Kidney (tissue), 14 donors: ENCODE measurements around the gene VILL. TPM values are rescaled to one million over a fixed set of nuclear protein-coding genes. Genes with fewer than 3 reads are reported as not detected.

ENCODE experiments used
- DNase-seq, 5 donors: peaks; one replicate each; pipeline ENCODE4 v3.0.0-alpha.2; 2013 to 2020
- FAIRE-seq: peaks from 2 replicates; lab custom pipeline; 2012; peaks lifted over from hg19 to GRCh38; lab: Jason Lieb, UNC
- H3K27ac ChIP-seq, 2 donors: one replicate each; pipeline ENCODE4 v1.7.0; 2013; ENCODE audit warnings: low read depth in 2 of 2, low read length in 2 of 2, inconsistent platforms in 1 of 2
- H3K27me3 ChIP-seq: one replicate; pipeline ENCODE4 v1.7.1; 2013; ENCODE audit warnings: low read length, inconsistent platforms; ENCODE audit not compliant: control insufficient read depth, insufficient read depth
- H3K36me3 ChIP-seq, 3 donors: one replicate each; pipeline versions ENCODE4 v1.7.0 to v1.7.1; 2013; ENCODE audit warnings: low read length in 3 of 3, control low read depth in 1 of 3, inconsistent platforms in 1 of 3; ENCODE audit not compliant: insufficient read depth in 3 of 3, control insufficient read depth in 2 of 3
- H3K4me1 ChIP-seq, 3 donors: one replicate each; pipeline versions ENCODE4 v1.7.0 to v1.7.1; 2013; ENCODE audit warnings: low read length in 3 of 3, inconsistent platforms in 1 of 3, low read depth in 1 of 3; ENCODE audit not compliant: control insufficient read depth in 2 of 3, insufficient read depth in 2 of 3
- H3K4me3 ChIP-seq, 3 donors: one replicate each; pipeline versions ENCODE4 v1.7.0 to v1.8.1; 2013; ENCODE audit warnings: low read length in 3 of 3, control low read depth in 1 of 3, inconsistent platforms in 1 of 3
- H3K9ac ChIP-seq, 3 donors: one replicate each; pipeline versions ENCODE4 v1.7.0 to v1.7.1; 2013; ENCODE audit warnings: low read length in 3 of 3, control low read depth in 1 of 3, inconsistent platforms in 1 of 3
- H3K9me3 ChIP-seq, 3 donors: one replicate each; pipeline versions ENCODE4 v1.7.0 to v1.7.1; 2013; ENCODE audit warnings: low read length in 3 of 3, control low read depth in 1 of 3, inconsistent platforms in 1 of 3; ENCODE audit not compliant: control insufficient read depth in 2 of 3, insufficient read depth in 1 of 3
- intact Hi-C: fragments of 100-400 bp; cut with DNase I; formaldehyde crosslinking; loops from one replicate; pipeline ENCODE4 v1.11.1; 2022
- polyA plus RNA-seq: library from polyadenylated mRNA; stranded (reverse); fragments of 350-450 nt; fragmentation: Illumina TruSeq; extraction: RNeasy Lipid Tissue Mini Kit (QIAGEN cat#74804); gene quantifications from one replicate; pipeline ENCODE4 v1.2.3, GENCODE V29; 2014; ENCODE audit warnings: low read depth, low replicate concordance; ENCODE audit not compliant: insufficient read depth
- total RNA-seq: library from RNA; stranded (reverse); fragmentation: NEBNext Ultra II Directional; extraction: Animal tissue kit (Norgen Biotek cat#: 25700); gene quantifications from one replicate; pipeline ENCODE4 v1.2.1, GENCODE V29; 2021
- TF ChIP-seq, protein P1 (sequence below): IDR thresholded peaks from 3 replicates; pipeline ENCODE4 v1.5.1; 2012; ENCODE audit warnings: mild to moderate bottlenecking, moderate library complexity, borderline replicate concordance; ENCODE audit not compliant: insufficient read depth; ENCODE audit errors: extremely low read depth
- donor health status: control.
- donor health status: control.
- donor health status: control.
- donor health status: control.
- donor health status: control.
- donor health status: DM: yes; HTN: yes; CAD: no.
- donor health status: Normal renal cell carcinoma (clear cell type).

The VILL gene
- total and polyA plus RNA-seq, 2 donors from 2014 or later, result 7.4 to 7.6 TPM

DNA sequence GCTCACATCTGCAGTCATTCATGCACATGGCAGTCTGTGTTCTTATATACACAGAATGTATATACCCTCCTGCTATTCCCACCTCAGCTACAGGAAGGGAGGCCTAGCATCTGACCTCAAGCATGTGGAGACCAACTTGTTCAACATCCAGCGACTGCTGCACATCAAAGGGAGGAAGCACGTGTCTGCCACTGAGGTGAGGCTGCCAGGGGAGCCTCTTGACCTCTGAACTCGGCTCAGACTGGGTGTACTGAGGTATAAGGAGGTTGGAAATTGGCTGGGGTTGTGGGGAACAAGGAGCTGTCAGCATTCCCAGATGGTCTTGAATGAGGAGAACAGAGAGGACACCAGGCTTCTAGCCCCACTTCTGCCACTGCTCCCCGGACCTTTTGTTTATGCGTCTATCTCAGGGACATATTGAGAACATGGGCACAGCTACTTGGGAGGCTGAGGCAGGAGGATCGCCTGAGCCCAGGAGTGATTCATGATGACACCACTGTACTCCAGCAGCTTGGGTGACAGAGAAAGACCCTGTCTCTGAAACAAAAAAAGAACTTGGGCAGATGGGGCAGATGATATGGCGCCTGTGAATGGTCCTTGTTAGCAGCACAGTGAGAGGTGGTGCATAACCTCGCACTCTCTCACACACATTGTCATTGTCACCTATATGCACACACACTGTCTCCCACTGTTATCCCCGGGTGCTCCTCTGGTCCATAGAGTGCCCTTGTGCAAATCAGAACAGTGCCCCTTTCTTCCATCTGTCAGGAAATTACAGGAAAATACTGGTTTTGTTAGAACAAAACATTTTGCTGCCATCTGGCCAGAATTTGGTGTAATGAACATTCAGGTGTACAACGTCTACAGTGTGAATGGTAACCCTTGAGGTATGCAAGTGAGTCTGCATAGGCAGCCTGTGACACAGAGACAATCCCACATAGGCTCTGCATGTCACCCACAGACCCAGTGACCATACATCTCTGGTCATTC lies 5.4 kb downstream of the VILL start:
- no peak overlapping the region for H3K27ac ChIP-seq
- DNase-seq (peak in 2 of 5 donors; percentile 45 to 63), FAIRE-seq (no peak)
- H3K4me1 ChIP-seq, result peaks cover 0 to 24% (median 7%) of the 10 kb centered on the region in 3 donors
- H3K4me3 ChIP-seq, result no peak overlapping the region
- TF ChIP-seq, protein P1, sequence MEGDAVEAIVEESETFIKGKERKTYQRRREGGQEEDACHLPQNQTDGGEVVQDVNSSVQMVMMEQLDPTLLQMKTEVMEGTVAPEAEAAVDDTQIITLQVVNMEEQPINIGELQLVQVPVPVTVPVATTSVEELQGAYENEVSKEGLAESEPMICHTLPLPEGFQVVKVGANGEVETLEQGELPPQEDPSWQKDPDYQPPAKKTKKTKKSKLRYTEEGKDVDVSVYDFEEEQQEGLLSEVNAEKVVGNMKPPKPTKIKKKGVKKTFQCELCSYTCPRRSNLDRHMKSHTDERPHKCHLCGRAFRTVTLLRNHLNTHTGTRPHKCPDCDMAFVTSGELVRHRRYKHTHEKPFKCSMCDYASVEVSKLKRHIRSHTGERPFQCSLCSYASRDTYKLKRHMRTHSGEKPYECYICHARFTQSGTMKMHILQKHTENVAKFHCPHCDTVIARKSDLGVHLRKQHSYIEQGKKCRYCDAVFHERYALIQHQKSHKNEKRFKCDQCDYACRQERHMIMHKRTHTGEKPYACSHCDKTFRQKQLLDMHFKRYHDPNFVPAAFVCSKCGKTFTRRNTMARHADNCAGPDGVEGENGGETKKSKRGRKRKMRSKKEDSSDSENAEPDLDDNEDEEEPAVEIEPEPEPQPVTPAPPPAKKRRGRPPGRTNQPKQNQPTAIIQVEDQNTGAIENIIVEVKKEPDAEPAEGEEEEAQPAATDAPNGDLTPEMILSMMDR, result no peak
- no peak overlapping the region for H3K9ac ChIP-seq
- peaks cover 0 to 3% (median 3%) of the 10 kb centered on the region in 3 donors for H3K36me3 ChIP-seq
- intact Hi-C loops, result no loop called here
- H3K9me3 ChIP-seq, result no peaks in the 10 kb centered on the region
- H3K27me3 ChIP-seq, result no peaks in the 10 kb centered on the region

DNA sequence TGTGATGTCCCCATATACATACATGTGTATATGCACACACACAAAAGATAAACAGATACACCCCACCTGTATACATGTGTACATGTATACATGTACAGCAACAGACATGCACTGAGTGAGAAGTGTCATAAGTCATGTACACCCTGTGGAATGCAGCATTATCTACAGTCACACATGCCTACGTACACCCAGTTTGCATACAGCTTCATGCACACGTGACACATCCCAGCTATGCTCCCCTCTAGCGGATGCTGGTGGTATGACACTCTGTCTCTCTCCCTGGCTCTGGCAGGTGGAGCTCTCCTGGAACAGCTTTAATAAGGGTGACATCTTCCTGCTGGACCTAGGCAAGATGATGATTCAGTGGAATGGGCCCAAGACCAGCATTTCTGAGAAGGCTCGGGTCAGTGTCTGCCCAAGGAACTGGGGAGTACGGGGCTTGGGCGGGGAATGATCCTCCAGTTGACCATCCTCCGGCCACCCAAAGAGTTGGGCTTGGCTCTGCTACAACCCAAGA lies 6.3 kb downstream of the VILL start:
- intact Hi-C loops, result no loop called here
- Histone ChIP-seq H3K27ac (no peak overlapping the region), H3K9me3 (no peaks in the 10 kb centered on the region), H3K27me3 (no peaks in the 10 kb centered on the region), H3K36me3 (peaks cover 0 to 3% (median 3%) of the 10 kb centered on the region in 3 donors), H3K4me1 (peaks cover 0 to 24% (median 7%) of the 10 kb centered on the region in 3 donors), H3K4me3 (no peak overlapping the region), H3K9ac (no peak overlapping the region)
- DNase-seq (peak; percentile 67 to 89 (median 86)), FAIRE-seq (no peak)
- TF ChIP-seq, protein P1, result peak; percentile 97

DNA sequence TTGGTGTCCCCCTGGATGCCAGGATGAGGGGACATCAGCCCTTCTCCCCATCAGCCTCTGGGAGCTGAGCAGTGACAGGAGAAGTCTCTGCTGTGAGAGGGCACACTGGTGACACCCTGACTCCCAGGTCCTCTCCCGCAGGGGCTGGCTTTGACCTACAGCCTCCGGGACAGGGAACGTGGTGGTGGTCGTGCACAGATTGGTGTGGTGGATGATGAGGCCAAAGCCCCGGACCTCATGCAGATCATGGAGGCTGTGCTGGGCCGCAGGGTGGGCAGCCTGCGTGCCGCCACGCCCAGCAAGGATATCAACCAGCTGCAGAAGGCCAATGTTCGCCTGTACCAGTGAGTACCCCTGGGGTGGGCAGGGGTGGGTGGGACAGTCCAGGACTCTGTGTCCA lies 6.8 kb downstream of the VILL start:
- Histone ChIP-seq H3K9me3 (no peaks in the 10 kb centered on the region), H3K27me3 (no peaks in the 10 kb centered on the region), H3K4me1 (peaks cover 0 to 24% (median 7%) of the 10 kb centered on the region in 3 donors), H3K36me3 (peaks cover 0 to 3% (median 3%) of the 10 kb centered on the region in 3 donors), H3K27ac (no peak overlapping the region), H3K4me3 (no peak overlapping the region), H3K9ac (no peak overlapping the region)
- TF ChIP-seq, protein P1, result no peak
- DNase-seq (peak in 2 of 5 donors; percentile 66 to 75), FAIRE-seq (no peak)
- intact Hi-C loops, result no loop called here
